HG02981 (cell line): Measurements from ENCODE around the gene TMPRSS5.
"Not testable (repeated sequence)": the region's sequence is repeated elsewhere in the genome, so short reads cannot be mapped to it uniquely, and the experiment has no call there.

Source experiments
- ATAC-seq: cut with Tn5 transposase; IDR thresholded peaks from one replicate; pipeline ENCODE4 v1.9.1; 2021; ENCODE audit warnings: mild to moderate bottlenecking, moderate library complexity; ENCODE audit not compliant: unreplicated experiment

Gene TMPRSS5

GRCh38 chr11:113697756-113698407 is 8.2 kb downstream of the TMPRSS5 start:
- ATAC-seq, result no peak

- ATAC-seq, result no peak
These were observed 9.0 kb downstream of the TMPRSS5 start for GRCh38 chr11:113697111-113697510.

- no peak for ATAC-seq
These were observed 10.9 kb downstream of the TMPRSS5 start for GRCh38 chr11:113695207-113695606.

GRCh38 chr11:113694390-113694789 is 11.7 kb downstream of the TMPRSS5 start:
- ATAC-seq, result no peak

- ATAC-seq, result no peak
These were observed 13.1 kb downstream of the TMPRSS5 start for GRCh38 chr11:113693030-113693429.

GRCh38 chr11:113690619-113691569 is 15.2 kb downstream of the TMPRSS5 start:
- ATAC-seq, result no peak

GRCh38 chr11:113689768-113690618 is 16.1 kb downstream of the TMPRSS5 start:
- no peak for ATAC-seq

GRCh38 chr11:113685654-113686359 is 20.3 kb downstream of the TMPRSS5 start:
- ATAC-seq, result no peak

GRCh38 chr11:113684496-113684895 is 21.6 kb downstream of the TMPRSS5 start:
- no peak for ATAC-seq

GRCh38 chr11:113683481-113684046 is 22.5 kb downstream of the TMPRSS5 start:
- no peak for ATAC-seq

GRCh38 chr11:113681711-113682413 is 24.2 kb downstream of the TMPRSS5 start:
- no peak for ATAC-seq

- ATAC-seq, result no peak
These were observed 24.8 kb downstream of the TMPRSS5 start for GRCh38 chr11:113681282-113681681.

GRCh38 chr11:113677685-113678084 is 28.4 kb downstream of the TMPRSS5 start:
- ATAC-seq, result no peak

GRCh38 chr11:113675565-113675964 is 30.5 kb downstream of the TMPRSS5 start:
- no peak for ATAC-seq

GRCh38 chr11:113675003-113675561 is 31.0 kb downstream of the TMPRSS5 start:
- peak; percentile 93 for ATAC-seq

- no peak for ATAC-seq
These were observed 31.8 kb downstream of the TMPRSS5 start for GRCh38 chr11:113674397-113674685.

- ATAC-seq, result no peak
These were observed 32.3 kb downstream of the TMPRSS5 start for GRCh38 chr11:113673550-113674396.

- not testable (repeated sequence) for ATAC-seq
These were observed 34.2 kb downstream of the TMPRSS5 start for GRCh38 chr11:113671914-113672313.

- no peak for ATAC-seq
These were observed 35.3 kb downstream of the TMPRSS5 start for GRCh38 chr11:113670831-113671215.
